ENCODE measurements around the gene AGK.

DNA sequence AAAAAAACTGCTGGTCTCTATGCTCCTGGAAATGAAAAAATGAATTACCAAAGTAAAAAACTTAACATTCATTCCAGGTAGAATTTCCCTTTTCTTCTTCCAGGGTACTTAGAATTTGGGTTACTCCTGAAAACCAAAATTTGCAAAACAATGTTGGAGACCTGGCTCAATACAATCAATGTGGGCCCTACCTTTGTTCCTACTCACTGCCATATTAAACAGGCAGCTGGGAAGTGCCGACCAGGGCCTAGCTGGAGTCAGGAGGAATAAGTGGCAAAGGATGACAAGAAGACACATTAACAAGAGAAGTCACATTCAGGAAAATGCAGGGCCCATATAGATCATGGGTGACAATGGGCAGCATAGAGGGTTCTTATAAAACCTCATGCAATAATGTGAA lies 6.4 kb upstream of the AGK start:
- TF ChIP-seq TAF1 (IDR thresholded peaks at IDR 0.05; ENCODE audit: low read depth, low read length) (no peak), POLR2A (IDR thresholded peaks at IDR 0.05; ENCODE audit: low read depth, low read length) (no peak), POLR2AphosphoS5 (IDR thresholded peaks at IDR 0.05; ENCODE audit: low read depth, low read length) (no peak), POU2F2 (IDR thresholded peaks at IDR 0.05; ENCODE audit: low read depth, low read length) (no peak), SPI1 (IDR thresholded peaks at IDR 0.05; ENCODE audit: low read depth, low read length) (no peak)

All from GM12891 (cell line).